C4-2B (cell line): ENCODE measurements around the gene ADAM12.

Source experiments
- H3K27ac ChIP-seq: fragments of 450-650 bp; 2 replicates; pipeline ENCODE4 v1.5.1; 2017
- ZFX ChIP-seq: fragments of 450-650 bp; IDR thresholded peaks from 2 replicates; pipeline ENCODE4 v1.6.1; 2017
- TF ChIP-seq, protein P1 (sequence below): fragments of 450-650 bp; conservative IDR thresholded peaks from 2 replicates; pipeline ENCODE4 v1.5.1; 2017; ENCODE audit warnings: mild to moderate bottlenecking

The ADAM12 gene

DNA sequence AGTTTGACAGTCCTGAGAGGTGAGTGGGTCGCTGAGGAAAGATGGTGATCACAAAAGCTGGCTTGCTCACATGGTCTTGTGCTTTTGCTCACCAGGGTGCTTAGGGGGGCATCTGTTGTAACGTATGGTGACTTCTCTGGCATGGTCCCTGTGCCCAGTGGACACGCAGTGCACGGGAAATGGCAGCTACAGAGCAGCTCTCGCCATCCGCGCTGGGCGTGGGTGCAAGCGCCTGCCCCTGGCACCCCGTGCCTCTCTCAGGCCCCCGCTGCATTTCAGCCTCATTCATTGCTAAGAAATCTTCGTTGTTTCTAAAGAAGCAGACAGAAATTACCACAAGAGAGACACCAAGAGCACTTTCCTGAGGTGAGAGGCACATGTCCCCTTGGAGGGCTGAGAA lies 390.7 kb downstream of the ADAM12 start:
- TF ChIP-seq ZFX: no peak
- TF ChIP-seq, protein P1, sequence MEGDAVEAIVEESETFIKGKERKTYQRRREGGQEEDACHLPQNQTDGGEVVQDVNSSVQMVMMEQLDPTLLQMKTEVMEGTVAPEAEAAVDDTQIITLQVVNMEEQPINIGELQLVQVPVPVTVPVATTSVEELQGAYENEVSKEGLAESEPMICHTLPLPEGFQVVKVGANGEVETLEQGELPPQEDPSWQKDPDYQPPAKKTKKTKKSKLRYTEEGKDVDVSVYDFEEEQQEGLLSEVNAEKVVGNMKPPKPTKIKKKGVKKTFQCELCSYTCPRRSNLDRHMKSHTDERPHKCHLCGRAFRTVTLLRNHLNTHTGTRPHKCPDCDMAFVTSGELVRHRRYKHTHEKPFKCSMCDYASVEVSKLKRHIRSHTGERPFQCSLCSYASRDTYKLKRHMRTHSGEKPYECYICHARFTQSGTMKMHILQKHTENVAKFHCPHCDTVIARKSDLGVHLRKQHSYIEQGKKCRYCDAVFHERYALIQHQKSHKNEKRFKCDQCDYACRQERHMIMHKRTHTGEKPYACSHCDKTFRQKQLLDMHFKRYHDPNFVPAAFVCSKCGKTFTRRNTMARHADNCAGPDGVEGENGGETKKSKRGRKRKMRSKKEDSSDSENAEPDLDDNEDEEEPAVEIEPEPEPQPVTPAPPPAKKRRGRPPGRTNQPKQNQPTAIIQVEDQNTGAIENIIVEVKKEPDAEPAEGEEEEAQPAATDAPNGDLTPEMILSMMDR: no peak
- no peak overlapping the region for H3K27ac ChIP-seq

DNA sequence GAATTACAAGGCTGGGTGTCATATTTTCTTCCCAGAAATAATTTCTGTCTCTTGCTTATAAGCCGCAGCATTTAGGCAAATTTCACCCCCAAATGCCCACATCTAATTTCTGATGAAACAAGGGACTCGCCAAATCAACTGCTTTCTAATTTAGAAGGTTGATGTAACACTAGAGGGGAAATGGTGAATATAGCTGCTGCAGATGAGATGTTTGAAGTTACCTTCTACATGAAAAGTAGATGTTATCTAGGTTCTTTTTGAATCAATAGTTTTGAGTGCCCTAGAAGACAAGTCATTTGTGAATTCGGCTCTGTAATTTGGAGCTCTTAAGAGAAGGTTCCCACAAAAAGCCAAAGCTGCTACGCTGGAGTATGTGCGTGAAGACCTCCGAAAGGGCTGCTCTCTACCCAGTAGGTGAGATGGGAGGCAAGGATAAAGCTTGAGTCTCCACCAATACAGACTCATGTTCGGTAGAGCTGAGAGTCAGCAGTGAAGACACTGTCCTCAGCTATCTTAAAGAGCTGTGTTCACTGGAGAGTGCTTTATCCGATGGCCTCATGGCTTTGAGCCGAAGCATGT lies 392.5 kb downstream of the ADAM12 start:
- no peak for TF ChIP-seq ZFX
- TF ChIP-seq, protein P1: no peak

DNA sequence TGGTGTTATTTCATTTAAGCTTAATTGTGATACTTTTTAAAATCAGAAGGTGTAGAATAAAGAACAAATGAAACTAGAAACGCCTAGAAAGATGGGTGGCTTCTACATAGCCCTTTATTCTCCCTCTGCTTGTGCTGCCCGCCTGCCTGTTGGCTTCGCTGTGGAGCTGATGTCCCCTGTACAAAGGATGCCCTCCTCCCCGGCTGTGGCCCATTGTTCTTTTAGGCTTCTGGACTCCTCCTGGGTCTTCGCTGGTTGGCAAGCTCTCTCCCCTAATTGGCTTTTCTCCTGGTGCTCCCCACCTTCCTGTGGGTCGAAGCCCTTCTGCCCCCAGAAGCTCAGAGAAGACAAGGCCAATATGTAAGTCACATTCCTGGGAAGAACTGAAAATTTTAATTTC lies 393.7 kb downstream of the ADAM12 start:
- no peak for TF ChIP-seq ZFX
- TF ChIP-seq, protein P1: no peak

More for the DNA sequence above, 392.5 kb downstream of the ADAM12 start:
- no peak overlapping the region for H3K27ac ChIP-seq

DNA sequence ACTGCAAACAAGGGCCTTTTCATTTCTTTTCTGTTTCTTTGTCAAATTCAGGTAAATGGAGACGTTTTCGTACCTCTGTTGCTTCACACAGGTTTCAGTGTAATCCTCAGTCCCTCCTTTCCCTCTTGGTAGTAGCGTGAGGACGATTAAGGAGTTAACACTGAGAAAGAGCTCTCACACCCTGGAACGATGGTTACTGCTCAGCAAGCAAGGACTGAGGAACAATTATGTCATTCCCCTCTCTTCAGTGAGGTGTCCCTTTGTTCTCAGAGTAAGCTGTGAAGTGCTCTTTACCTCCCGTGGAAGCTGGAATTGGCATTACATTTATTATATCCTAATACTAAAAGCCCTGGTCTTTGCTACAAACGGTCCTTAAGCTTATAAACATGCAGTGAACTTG lies 396.0 kb downstream of the ADAM12 start:
- H3K27ac ChIP-seq: no peak overlapping the region
- TF ChIP-seq, protein P1: no peak
- no peak for TF ChIP-seq ZFX

More for the DNA sequence above, 393.7 kb downstream of the ADAM12 start:
- H3K27ac ChIP-seq: no peak overlapping the region

DNA sequence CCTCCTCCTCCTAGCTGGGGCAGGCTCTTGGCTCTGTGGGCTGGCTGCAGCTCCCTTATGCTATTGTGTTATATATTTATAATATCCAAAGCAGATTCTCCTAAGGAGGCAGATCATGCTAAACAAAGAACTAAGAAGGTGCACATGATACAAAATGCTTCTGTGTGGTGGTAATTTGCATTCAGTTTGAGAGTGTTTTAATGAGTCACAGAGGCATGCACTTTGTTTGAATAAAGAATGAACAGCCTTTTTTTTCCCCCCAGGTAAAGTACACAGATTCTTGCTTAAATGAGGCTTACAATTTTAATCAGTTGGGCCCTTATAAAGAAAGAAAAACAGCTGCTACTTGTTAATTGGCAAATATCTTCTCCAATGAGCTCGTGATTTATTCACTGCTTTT lies 396.9 kb downstream of the ADAM12 start:
- no peak overlapping the region for H3K27ac ChIP-seq
- TF ChIP-seq ZFX: no peak
- TF ChIP-seq, protein P1: no peak

DNA sequence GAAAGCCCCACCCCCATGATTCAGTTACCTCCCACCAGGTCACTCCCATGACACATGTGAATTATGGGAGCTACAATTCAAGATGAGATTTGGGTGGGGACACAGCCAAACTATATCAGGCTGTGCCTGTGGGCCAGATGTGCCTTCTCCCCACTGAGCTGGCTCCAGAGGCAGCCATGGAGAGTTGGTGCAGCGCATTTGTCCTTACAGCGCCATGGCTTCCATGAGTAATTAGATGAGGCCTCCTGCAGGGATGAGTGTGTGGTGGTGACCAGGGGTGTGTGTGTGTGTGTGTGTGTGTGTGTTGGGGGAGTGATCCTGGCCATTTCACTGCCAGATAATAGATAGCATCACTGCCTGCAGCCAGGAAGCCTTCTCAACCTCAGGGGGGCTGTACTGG lies 397.3 kb downstream of the ADAM12 start:
- no peak overlapping the region for H3K27ac ChIP-seq

DNA sequence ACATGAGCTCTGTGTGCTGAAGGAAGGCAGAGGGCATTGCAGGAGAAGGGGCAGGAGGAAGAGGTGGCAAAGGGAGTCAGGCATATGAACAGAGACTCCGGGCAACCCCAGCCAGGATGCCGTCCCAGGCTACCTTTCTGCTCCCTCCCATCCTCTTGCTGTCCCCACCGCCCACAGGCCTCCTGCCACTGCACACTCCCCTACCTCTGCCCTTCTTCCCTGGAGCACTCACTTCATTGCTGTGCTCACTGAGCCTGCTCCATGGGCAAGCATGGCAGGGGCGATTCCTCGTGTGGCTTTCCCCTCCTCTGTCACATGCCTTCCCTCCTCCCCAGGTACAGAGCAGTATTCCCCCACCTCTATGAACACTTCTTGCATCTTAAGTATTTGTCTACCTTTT lies 398.5 kb downstream of the ADAM12 start:
- TF ChIP-seq ZFX: no peak
- TF ChIP-seq, protein P1: no peak
- no peak overlapping the region for H3K27ac ChIP-seq

More for the DNA sequence above, 397.3 kb downstream of the ADAM12 start:
- TF ChIP-seq, protein P1: no peak
- TF ChIP-seq ZFX: no peak
